ENCODE measurements around the gene PJVK.

PJVK gene

GRCh38 chr2:178479758-178480226, 28.6 kb downstream of the PJVK start:
- no peak for DNase-seq

- DNase-seq: peak; percentile 56 to 95 (median 90)
These were observed 29.3 kb downstream of the PJVK start, which contains the start of gene PLEKHA3 for GRCh38 chr2:178480227-178481181. Gene PLEKHA3 (plus strand): TSS chr2:178480457. CDS start chr2:178480870, 413 bp downstream.

- DNase-seq: no peak
These were observed 31.3 kb downstream of the PJVK start for GRCh38 chr2:178482437-178482836.

- peak in 15 of 58 donors; percentile 1 to 77 (median 13) for DNase-seq
These were observed 33.3 kb downstream of the PJVK start for GRCh38 chr2:178484245-178485041.

- no peak for DNase-seq
These were observed 34.2 kb downstream of the PJVK start for GRCh38 chr2:178485356-178485755.

GRCh38 chr2:178491612-178492011, 40.4 kb downstream of the PJVK start:
- no peak for DNase-seq

GRCh38 chr2:178496049-178496448, 44.9 kb downstream of the PJVK start:
- DNase-seq: no peak

GRCh38 chr2:178498137-178498536, 47.0 kb downstream of the PJVK start:
- DNase-seq: no peak

- no peak for DNase-seq
These were observed 48.5 kb downstream of the PJVK start for GRCh38 chr2:178499640-178500039.

GRCh38 chr2:178502751-178503150, 51.6 kb downstream of the PJVK start:
- DNase-seq: no peak

- DNase-seq: no peak
These were observed 54.9 kb downstream of the PJVK start for GRCh38 chr2:178506101-178506500.

- no peak for DNase-seq
These were observed 55.3 kb downstream of the PJVK start for GRCh38 chr2:178506524-178506923.

- DNase-seq: no peak
These were observed 55.8 kb downstream of the PJVK start for GRCh38 chr2:178506949-178507348.

- no peak for DNase-seq
These were observed 57.5 kb downstream of the PJVK start for GRCh38 chr2:178508646-178509045.

- no peak for DNase-seq
These were observed 59.2 kb downstream of the PJVK start for GRCh38 chr2:178510384-178510783.

Data from anterior cingulate cortex (tissue), 58 donors.